NCI-H82 (cell line): ENCODE data around the gene PDE8B.

ENCODE experiments used
- DNase-seq: peaks from one replicate; lab custom pipeline; 2025; lab: John Stamatoyannopoulos, UW

PDE8B gene

DNA sequence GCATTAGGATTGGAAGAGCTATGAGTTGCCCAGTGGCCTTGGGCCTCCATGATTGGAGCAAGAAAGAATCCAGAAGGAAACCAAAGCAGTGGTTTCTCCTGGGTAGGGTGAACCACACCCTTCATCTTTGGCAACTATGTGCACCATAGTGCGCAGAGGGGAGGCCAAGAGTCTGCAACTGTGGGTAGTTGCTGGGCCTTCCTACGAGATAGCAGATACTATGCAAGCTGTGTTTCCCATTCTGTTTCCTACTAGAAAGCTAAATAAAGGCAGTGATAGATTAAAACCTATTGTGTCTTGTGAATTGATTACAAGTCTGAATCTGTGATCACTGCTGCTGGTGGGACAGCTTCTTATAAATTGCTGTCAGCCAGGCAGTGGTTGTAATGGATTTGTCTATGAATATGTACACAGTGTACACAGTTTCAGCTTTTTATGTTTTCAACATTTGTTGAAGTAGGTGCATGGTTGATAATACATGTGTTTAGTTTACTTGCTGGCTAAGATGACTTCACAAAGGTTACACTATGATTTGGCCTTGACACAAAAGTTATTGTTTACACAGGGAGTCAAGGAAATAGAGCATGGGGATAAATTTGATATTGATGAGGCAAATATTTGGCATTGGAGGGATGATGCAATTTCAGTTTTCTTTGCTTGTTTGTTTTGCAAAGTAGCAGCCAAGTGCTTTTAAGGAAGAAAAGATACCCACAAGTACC, 23.7 kb upstream of the PDE8B start:
- DNase-seq = no peak

DNA sequence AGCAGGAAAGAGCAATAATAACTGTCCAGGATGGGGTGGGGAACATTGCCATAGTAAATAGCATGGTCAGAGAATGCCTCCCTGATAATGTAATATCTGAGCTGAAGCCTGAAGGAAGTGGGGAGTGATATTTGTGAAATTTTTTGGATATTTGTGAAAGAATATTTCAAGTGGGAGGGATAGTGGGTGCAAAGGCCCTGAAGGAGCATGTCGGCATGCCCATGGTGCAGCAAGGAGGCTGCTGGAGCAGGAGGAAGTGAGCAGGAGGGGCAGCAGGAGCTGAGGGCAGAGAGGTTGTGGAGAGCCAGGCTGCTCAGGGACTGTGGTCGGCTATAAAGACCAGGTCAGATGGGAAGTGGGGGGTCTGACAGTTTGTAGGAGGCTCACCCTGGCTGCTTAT, 21.1 kb upstream of the PDE8B start:
- DNase-seq = no peak

DNA sequence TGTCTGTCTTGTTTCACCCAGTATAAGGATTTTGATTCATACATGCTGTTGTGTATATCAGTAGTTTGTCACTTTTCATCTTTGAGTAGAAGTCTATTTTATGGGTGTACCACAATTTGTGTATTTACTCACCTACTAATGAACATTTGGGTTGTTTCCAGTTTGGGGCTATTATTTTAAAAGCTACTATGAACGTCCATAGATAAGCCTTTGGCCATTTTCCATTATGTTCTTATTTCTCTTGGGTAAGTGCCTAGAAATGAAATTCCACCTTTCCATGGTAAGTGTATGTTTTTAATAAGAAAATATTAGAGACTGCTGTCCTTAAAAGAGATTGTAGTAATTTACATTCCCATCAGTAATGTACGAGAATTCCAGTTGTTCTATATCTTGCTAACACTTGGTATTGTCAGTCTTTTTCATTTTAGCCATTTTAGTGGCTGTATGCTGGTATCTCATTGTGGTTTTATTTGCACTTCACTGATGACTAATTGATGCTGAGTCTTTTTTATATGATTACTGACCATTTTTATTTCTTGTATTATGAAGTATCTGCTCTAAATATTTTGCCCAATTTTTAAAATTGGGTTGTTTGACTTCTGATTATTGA, 17.9 kb upstream of the PDE8B start:
- no peak for DNase-seq

DNA sequence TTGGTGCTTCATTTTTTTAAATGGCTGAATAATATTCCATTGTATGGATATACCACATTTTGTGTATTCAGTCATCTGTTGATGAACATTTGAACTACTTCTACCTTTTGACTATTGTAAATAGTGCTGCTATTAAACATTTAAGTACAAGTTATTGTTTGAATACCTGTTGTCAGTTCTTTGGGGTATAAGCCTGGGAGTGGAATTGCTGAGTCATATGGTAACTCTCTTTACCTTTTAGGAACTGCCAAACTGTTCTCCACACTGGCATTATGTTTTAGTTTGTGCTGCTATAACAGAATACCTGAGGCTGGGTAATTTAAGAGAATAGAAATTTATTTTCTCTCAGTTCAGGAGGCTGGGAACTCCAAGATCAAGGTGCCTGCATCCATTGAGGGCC, 15.7 kb upstream of the PDE8B start:
- DNase-seq = no peak

DNA sequence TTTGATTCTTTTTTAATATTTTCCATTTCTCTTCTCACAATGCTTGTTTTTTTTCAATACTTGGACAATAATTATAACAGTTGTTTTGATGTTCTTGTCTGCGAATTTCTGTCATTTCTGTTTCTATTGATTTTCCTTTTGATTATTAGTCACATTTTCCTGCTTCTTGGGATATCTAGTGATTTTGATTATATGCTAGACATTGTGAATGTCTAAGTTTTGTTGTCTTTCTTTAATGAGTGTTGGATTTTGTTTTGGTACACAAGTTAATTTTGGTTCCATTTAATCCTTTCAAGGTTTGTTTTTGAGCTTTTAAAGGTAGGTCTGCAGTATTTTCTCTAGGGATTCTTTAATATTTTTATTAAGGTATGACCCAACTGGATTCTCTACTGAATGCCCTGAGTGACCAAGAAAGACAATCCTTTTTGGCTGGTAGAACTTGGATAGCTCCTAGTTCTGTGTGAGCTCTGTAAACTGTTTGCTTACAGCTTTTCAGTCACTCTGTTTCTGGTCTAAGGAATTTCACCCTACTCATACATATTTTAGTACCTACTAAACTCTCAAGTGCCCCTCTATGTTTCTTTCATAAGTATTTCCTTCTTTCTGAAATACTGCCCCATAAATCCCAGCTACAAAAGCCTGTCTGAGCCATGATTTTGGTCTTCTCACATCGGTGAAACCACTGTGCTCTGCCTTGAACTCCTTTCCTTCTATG, 12.5 kb upstream of the PDE8B start:
- no peak for DNase-seq

DNA sequence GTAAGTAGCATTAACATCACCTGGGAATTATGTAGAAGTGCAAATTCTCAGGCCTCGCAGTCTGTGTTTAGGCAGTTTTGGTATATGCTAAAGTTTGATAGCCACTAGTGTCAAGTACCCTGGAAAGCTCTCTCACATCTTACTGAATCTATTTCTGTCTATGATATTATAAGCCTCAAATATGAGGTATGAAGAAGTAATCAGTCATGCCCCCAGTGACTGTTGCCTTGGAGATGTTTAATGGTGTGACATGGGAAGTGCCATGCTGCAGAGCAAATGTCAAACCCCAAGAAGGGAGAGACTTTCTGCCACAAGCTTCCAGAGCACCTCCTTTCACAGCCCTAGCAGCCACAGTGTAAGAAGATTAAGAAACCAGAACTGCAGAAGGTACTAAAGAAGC, 9.8 kb upstream of the PDE8B start:
- DNase-seq = no peak

DNA sequence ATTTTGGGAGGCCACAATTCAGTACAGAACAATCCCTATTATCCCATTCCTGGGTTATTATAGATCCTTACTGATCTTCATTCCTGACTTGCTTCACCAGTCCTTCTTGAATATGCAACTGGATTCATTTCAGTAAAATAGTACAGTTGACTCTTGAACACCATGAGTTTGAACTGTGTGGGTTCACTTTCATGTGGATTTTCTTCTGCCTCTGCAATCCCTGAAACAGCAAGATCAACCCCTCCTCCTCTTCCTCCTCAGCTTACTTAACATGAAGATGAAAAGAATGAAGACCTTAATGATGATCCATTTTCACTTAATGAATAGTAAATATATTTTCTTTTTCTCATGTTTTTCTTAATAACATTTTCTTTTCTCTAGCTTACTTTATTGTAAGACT, 8.3 kb upstream of the PDE8B start:
- DNase-seq = no peak

DNA sequence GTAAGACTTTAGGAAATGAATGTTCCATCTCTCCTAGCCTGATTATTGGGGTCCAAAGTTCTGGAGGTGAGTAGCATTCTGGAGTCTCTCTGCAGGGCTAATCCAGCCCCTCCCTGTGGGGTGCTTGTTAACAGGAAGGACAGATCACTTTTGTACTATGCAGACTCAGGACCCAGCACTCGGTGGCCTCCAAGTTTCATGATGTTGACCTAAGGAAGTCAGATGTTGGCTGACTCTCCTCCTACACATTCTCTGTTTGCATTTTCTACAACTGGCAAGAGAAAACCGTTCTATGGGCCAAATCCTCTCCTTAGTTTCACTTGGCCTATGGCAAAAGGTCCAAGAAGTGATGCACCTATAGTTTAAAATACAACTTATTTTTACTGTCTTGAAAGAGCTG, 5.5 kb upstream of the PDE8B start:
- no peak for DNase-seq

DNA sequence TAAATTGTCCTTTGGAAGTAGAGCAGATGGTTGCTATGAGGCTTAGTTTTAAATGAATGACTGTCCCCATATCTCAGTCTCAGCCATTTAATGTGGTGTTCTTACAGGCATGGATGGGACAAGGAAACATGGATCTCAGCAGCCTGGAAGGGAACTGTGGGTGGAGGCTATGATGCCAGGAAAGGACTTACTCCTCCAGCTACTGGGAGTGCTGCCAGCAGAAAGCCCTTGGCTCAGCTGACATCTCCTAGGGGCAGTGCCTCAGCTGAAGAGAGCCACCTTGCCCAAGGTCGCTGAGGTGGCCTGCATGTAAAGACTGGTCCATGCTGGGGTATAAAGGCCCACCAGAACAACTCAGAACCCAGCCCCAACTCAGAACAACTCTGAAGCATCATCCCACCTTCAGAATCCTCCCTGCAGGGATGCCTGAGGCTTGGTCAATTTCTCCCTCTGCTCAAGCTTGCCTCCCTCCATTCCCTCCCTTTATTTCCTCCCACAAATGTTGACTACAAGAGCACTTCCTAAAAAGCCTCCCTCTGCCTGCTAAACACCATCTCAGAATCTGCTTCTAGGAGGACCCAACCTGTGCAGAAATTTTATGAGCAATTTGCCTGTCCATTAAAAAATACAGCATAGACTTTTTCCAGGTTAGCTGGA, 1.8 kb upstream of the PDE8B start:
- DNase-seq = no peak

DNA sequence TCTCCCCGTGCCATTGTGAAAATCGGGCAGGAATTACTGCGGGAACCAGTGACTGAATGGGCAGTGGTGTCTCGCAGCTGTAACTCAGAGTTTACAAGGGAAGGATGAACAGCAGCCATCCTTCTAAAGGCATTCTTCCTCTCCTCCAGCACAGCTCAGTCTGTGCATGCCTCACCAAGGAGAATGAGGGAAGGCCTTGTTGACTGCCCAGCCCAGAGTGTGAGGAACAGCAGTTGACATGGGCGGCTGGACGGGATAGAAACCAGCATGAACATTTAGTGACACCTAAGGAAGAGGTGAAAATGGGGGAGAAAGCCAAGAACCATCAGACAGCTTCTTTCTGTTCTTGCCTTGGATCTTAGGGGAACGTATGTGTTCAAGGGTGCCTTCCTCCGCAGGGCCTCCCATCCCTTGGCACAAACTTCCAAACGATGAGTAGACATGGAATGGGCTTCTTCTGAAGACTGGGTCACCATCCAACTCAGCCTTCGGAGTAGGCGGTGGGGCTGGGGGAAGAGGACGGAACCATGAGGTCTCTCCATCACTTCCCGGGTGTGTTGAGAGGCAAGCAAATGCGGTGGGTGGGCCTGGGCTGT, 887 bp upstream of the PDE8B start:
- DNase-seq = no peak

DNA sequence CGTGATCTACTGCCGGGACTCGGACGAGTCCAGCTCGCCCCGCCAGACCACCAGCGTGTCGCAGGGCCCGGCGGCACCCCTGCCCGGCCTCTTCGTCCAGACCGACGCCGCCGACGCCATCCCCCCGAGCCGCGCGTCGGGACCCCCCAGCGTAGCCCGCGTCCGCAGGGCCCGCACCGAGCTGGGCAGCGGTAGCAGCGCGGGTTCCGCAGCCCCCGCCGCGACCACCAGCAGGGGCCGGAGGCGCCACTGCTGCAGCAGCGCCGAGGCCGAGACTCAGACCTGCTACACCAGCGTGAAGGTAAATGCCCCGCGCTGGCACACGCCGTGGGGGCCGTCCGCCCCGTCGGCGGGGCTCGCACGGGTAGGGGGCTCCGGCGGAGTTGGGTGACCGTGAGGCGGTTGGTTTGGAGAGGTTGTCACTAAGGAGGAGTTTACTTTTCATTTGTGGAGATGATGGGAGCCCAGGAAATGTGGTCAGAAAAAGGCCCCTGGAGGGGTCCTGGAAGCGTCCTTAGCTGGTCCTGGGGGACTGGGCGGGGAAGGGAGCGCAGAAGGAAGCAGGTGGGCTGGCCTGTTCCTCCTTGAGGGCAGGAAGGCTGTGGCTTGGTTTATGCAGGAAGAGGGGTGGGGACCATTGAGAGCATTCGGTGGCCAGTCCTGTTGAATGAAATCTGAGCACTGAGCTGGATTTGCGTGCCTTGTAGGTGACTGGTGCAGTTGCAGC, 647 bp downstream of the PDE8B start:
- DNase-seq = peak; percentile 28

DNA sequence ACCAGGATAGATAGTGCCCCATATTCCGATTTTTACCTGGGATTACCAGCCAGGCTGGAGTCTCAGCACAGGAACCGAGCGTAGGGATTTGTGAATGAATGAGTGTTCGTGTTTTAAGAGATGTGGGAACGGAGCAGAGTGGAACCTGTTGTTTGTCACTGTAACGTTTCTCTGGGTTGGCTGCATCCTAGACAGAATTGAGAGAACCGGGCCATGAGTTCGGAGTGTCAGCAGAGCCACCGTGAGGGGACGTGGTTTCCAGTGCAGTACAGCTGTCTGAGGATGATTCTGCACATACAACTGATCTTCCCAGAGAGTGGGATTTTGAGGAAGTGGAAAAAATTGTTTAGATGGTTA, 1.2 kb downstream of the PDE8B start:
- no peak for DNase-seq

DNA sequence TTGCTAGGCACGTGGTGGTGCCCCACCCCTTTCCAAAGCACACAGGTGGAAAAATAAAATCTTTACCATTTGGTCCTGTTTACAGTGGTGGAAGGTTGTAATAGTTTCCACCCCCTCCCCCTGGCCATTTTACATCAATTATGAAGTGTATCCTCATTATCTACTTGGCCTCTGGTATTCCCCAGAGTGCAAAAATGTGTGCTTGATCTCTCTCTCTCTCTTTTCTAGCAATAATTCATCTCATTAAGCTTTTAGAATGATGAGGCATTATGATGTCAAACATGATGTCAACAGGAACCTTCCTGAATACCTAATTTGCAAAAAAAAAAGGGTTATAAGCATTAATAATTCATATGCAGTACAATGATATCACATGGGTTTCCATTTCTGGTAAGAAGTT, 3.1 kb downstream of the PDE8B start:
- DNase-seq = no peak

DNA sequence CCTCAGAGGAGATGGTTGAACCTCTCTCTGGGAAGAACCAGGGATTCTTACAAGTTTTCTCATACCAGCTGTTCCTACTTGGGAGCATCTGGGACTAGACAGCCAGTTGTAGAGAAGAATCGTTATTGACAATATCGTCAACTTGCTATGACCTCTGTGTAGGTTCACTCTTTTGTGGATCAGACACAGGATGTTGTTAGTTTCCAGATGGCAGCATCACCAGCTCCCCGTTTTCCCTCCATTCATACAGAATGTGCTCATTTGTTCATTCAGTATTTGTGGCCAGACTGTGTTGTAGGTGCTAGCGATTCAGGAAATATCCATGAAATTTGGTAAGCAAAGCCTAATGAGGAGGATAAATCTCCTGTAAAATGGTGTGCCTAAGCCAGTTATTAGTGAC, 3.7 kb downstream of the PDE8B start:
- DNase-seq = no peak

DNA sequence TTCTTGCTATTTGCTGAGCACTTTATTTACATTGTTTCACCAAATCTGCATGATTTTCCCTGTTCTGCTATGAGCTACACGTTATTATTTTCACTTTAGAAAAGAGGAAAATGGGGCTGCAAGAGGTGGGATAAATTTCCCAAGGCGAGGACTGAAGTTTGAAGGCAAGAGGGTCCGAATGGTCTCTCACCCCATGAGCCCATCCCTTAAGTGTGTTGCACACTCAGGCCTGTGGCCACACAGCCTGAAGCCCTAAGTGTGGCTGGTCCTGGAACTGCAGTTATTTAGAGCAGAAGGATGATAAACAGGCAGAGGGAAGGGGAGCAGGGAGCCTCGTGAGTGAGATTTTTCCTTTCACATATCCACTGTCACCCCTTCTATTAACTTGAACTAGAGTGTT, 7.8 kb downstream of the PDE8B start:
- peak; percentile 12 for DNase-seq

DNA sequence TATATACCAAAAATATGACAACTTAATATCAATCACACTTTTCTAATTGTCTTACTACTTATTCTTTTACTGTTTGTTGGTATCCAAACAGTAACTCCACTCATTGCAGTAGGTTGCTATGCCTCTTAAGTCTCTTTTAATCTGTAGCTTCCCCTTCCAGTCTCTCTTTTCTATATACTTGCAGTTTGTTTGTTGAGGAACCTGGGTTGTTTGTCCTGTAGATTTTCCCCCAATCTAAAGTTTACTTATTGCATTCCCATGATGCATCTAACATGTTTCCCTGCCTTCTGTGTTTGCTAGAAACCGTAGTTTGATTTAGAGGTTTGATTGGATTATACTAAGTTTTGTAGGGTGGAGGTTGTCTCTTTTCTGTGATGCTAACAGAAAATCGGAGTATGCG, 10.6 kb downstream of the PDE8B start:
- DNase-seq = no peak

DNA sequence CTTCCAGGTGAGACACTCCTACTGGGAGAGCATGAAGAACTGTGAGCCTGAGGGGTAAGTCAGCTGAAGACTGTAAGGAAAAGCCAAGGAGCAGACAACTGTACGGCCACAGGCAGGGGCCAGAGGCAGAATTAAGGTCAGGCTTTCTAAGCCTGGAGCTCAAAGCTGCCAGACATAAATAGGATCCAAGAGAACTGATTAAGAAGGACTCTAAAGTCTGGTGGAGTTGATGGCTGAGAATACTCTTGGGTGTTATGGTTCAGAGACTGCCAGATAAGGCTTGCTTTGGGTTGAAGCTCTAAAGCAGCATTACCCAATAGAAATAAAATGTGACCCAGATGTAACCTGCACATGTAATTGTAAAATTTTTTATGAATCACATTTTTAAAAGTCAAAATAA, 12.2 kb downstream of the PDE8B start:
- peak; percentile 3 for DNase-seq

DNA sequence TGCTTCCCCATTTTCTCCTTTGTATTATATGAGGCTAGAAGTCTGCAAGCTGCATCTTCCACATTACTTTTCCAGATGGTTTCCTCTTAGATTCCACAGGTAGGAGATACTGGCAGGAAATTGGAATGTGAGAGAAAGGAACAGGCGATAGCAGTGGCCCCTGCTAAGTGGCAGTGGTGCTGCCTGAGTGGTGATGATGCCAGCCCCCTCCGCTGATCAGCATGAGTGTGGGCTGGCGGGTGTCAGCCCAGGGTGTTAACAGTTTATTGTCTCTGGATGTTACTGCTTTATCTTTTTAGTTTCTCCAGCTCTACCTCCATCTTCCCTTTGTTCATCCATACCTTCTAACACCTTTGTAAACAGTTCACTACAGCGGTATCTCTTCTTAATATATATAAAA, 13.2 kb downstream of the PDE8B start:
- no peak for DNase-seq

DNA sequence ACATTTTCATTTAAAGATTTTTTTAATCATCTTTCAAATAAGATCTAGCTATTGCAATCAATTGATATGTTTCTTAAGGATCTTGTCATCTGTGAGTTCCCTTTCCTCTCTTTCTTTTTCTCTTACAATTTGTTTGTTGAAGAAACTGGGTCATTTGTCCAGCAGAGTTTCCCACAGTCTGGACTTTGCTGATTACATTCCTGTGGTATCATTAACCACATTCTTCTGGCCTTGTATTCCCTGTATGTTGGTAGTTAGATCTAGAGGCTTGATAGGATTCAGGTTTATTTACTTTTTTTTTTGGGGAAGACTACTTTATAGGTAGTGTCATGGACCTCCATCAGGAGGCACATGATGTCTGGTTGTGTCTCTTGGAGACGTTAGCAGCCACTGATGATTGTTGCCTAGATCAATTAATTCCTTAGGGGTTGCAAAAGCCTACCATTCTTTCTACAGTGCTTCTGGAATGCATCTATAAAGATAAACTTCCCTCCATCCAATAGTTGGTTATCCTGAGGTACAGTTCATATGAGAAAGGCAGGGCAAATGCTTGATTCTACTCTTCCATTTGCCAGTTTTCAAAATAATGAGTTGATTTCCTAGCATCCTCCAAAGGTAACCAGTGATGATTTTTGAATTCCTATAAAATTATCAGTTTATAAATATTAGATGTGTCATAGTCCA, 14.3 kb downstream of the PDE8B start:
- DNase-seq = no peak

DNA sequence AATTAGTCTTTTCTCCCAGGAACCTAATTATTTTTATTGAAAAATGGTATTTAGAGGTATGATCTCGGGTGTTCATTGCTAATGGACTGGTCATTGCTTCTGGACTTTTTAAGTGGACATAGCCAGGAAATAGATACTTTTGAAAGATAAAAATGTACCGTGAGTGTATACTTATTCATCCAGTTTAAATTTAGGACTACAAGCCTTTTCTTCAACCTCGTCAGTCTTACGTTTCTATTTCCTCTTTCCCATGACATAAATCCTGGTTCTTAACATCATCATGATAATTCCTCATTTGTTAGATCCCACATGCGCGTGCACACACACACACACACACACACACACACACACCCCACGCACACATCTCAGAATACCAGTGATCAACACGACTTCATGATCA, 15.1 kb downstream of the PDE8B start:
- DNase-seq = no peak

DNA sequence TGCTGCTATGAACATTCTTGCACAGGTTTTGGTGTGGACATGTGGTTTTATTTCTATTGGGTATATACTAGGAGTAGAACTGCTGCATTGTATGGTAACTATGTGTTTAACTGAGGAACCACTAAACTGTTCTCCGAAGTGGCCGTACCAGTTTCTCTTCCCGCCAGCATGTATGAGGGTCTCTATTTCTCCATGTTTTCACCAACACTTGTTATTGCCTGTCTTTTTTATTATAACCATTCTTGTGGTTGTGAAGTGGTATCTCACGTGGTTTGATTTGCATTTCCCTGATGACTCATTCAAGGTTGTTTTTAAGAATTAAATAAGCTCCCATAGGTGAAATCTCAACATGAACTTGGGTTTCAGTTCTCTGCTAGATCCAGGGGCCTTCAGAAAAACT, 19.4 kb downstream of the PDE8B start:
- no peak for DNase-seq
